Hepatocyte (in vitro differentiated cells): ENCODE results near the gene MIS18A. TPM values are rescaled to one million over a fixed set of nuclear protein-coding genes. Genes with fewer than 3 reads are reported as not detected.

Experiments
- DNase-seq: peaks from one replicate; pipeline ENCODE4 v3.0.0-alpha.2; 2016; ENCODE audit warnings: low spot score
- H2AFZ ChIP-seq: fragments of 200-600 bp; sonication (generic); 2 replicates; pipeline ENCODE4 v1.6.0; 2016; ENCODE audit warnings: antibody characterized with exemption, mild to moderate bottlenecking
- H3K27ac ChIP-seq: fragments of 200-600 bp; sonication (generic); 2 replicates; pipeline ENCODE4 v1.5.1; 2016; ENCODE audit warnings: mild to moderate bottlenecking
- H3K27me3 ChIP-seq: fragments of 200-600 bp; sonication (generic); 2 replicates; pipeline ENCODE4 v1.6.1; 2016
- H3K36me3 ChIP-seq: fragments of 200-600 bp; sonication (generic); replicated peaks from 2 replicates; pipeline ENCODE4 v1.5.1; 2016; ENCODE audit warnings: low read depth; ENCODE audit not compliant: insufficient read depth
- H3K4me1 ChIP-seq: fragments of 200-600 bp; sonication (generic); 2 replicates; pipeline ENCODE4 v1.5.1; 2016; ENCODE audit warnings: mild to moderate bottlenecking, moderate library complexity; ENCODE audit not compliant: insufficient read depth
- H3K4me2 ChIP-seq: fragments of 200-600 bp; sonication (generic); 2 replicates; pipeline ENCODE4 v1.6.0; 2016
- H3K4me3 ChIP-seq: fragments of 200-600 bp; sonication (generic); 2 replicates; pipeline ENCODE4 v1.5.1; 2016; ENCODE audit warnings: mild to moderate bottlenecking
- H3K79me2 ChIP-seq: fragments of 200-600 bp; sonication (generic); 2 replicates; pipeline ENCODE4 v1.6.0; 2017; ENCODE audit warnings: mild to moderate bottlenecking
- H3K9me2 ChIP-seq: fragments of 200-600 bp; sonication (generic); replicated peaks from 2 replicates; pipeline ENCODE4 v1.6.0; 2017; ENCODE audit warnings: mild to moderate bottlenecking; ENCODE audit not compliant: insufficient read depth
- H3K9me3 ChIP-seq: fragments of 200-600 bp; sonication (generic); 2 replicates; pipeline ENCODE4 v1.5.1; 2016; ENCODE audit warnings: low read depth, mild to moderate bottlenecking
- H4K20me1 ChIP-seq: fragments of 200-600 bp; sonication (generic); 2 replicates; pipeline ENCODE4 v1.6.0; 2016; ENCODE audit warnings: mild to moderate bottlenecking; ENCODE audit not compliant: insufficient read depth, poor library complexity, severe bottlenecking
- EZH2 ChIP-seq: fragments of 200-600 bp; sonication (generic); IDR thresholded peaks from 2 replicates; pipeline ENCODE4 v1.6.1; 2016; ENCODE audit warnings: antibody characterized with exemption, mild to moderate bottlenecking, borderline replicate concordance
- EZH2phosphoT487 ChIP-seq: fragments of 200-600 bp; sonication (generic); IDR thresholded peaks from one replicate; pipeline ENCODE4 v1.6.1; 2018; ENCODE audit warnings: antibody characterized with exemption, mild to moderate bottlenecking, low read depth, moderate library complexity; ENCODE audit not compliant: unreplicated experiment, severe bottlenecking
- WGBS: methylation state at CpG from one replicate; pipeline ENCODE4 v1.1.6; 2016; ENCODE audit warnings: low lambda C conversion rate; ENCODE audit errors: missing lambda C conversion rate; 5-methylcytosine and 5-hydroxymethylcytosine counted together
- polyA plus RNA-seq: library from polyadenylated mRNA; unstranded; fragments of >200 nt; fragmentation: Nextera tagmentation; extraction: Ambion mirVana; gene quantifications from 2 replicates; pipeline ENCODE4 v1.2.1, GENCODE V29; 2016
- total RNA-seq: library from RNA; depleted of rRNA; stranded (reverse); fragments of >200 nt; gene quantifications from 2 replicates; pipeline ENCODE4 v1.2.3, GENCODE V29; 2014
- TF ChIP-seq, protein P1 (sequence below): fragments of 200-600 bp; sonication (generic); IDR thresholded peaks from 2 replicates; pipeline ENCODE4 v1.5.1; 2016; ENCODE audit warnings: antibody characterized with exemption, mild to moderate bottlenecking; ENCODE audit not compliant: poor library complexity

MIS18A gene
- total and polyA plus RNA-seq, 2 experiments from 2014 or later: 9.4 to 11.2 TPM

DNA sequence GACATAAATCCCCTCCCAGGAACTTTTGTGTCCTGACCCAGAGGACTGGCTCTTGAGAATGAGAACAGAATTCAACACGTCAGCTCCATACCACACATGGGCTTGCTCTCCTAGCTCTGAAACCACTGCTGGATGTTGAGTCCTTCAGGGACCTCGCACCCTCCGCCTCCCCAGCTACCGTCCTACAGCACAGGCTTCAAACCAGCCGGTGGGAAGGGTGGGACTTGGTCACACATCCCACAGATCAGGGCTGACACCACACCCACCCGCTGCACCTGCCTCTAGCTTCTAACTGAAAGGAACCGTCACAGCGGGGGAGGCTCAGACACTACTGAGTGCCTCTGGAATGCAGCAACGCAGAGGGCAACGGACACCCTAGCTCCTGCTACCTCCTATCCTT, 43.8 kb upstream of the MIS18A start:
- TF ChIP-seq EZH2: no peak
- TF ChIP-seq, protein P1, sequence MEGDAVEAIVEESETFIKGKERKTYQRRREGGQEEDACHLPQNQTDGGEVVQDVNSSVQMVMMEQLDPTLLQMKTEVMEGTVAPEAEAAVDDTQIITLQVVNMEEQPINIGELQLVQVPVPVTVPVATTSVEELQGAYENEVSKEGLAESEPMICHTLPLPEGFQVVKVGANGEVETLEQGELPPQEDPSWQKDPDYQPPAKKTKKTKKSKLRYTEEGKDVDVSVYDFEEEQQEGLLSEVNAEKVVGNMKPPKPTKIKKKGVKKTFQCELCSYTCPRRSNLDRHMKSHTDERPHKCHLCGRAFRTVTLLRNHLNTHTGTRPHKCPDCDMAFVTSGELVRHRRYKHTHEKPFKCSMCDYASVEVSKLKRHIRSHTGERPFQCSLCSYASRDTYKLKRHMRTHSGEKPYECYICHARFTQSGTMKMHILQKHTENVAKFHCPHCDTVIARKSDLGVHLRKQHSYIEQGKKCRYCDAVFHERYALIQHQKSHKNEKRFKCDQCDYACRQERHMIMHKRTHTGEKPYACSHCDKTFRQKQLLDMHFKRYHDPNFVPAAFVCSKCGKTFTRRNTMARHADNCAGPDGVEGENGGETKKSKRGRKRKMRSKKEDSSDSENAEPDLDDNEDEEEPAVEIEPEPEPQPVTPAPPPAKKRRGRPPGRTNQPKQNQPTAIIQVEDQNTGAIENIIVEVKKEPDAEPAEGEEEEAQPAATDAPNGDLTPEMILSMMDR: no peak
- TF ChIP-seq EZH2phosphoT487: no peak
- Histone ChIP-seq H3K4me3 (no peak overlapping the region), H3K4me1 (no peaks in the 10 kb centered on the region), H3K9me2 (no peaks in the 10 kb centered on the region), H3K27me3 (no peaks in the 10 kb centered on the region), H3K79me2 (no peaks in the 10 kb centered on the region), H3K4me2 (no peak overlapping the region), H2AFZ (no peak overlapping the region), H3K27ac (no peak overlapping the region), H4K20me1 (no peaks in the 10 kb centered on the region), H3K36me3 (no peaks in the 10 kb centered on the region), H3K9me3 (no peaks in the 10 kb centered on the region)
- 95% methylated on average over 10 of the region's 10 CpGs for WGBS
- no peak for DNase-seq

- H3K4me2 ChIP-seq: no peak overlapping the region
- no peaks in the 10 kb centered on the region for H3K79me2 ChIP-seq
- H3K4me3 ChIP-seq: no peak overlapping the region
- H3K36me3 ChIP-seq: no peaks in the 10 kb centered on the region
- DNase-seq: no peak
- no peaks in the 10 kb centered on the region for H4K20me1 ChIP-seq
- no peak overlapping the region for H3K27ac ChIP-seq
- H3K27me3 ChIP-seq: no peaks in the 10 kb centered on the region
- no peaks in the 10 kb centered on the region for H3K9me2 ChIP-seq
- no peak overlapping the region for H2AFZ ChIP-seq
- H3K9me3 ChIP-seq: no peaks in the 10 kb centered on the region
- TF ChIP-seq, protein P1: no peak
- TF ChIP-seq EZH2phosphoT487: no peak
- no peak for TF ChIP-seq EZH2
- H3K4me1 ChIP-seq: no peaks in the 10 kb centered on the region
- WGBS: 94% methylated on average over 12 of the region's 12 CpGs
Observed at GRCh38 chr21:32322103-32322502, 43.3 kb upstream of the MIS18A start.

DNA sequence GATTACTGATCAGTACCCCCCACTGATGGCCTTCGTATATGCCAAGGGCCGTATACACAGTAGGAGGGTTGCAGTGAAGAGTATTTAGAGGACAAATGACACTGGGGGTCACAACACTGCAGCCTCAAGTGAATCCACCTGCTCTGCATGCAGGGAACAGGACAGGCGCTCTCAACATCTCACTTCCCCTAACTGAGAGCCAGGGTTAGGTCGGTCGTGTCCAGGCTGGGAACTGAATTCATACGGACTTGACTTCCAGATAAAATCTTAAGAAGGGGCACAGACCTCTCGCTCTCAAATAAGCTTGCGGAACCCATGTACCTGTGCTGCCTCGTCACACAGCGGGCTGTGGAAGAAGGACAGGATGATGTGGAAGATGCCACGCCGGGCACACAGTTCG, 42.6 kb upstream of the MIS18A start:
- 95% methylated on average over 13 of the region's 13 CpGs for WGBS
- Histone ChIP-seq H3K36me3 (no peaks in the 10 kb centered on the region), H3K4me3 (no peak overlapping the region)

More for the DNA sequence above, 42.6 kb upstream of the MIS18A start:
- Histone ChIP-seq H3K9me3 (no peaks in the 10 kb centered on the region), H3K4me1 (no peaks in the 10 kb centered on the region), H3K79me2 (no peaks in the 10 kb centered on the region), H3K27me3 (no peaks in the 10 kb centered on the region), H2AFZ (no peak overlapping the region), H4K20me1 (no peaks in the 10 kb centered on the region), H3K9me2 (no peaks in the 10 kb centered on the region), H3K27ac (no peak overlapping the region), H3K4me2 (no peak overlapping the region)
- no peak for DNase-seq
- TF ChIP-seq, protein P1: no peak
- TF ChIP-seq EZH2phosphoT487 (no peak), EZH2 (no peak)
